HG03196 (cell line): ENCODE results near the gene DIP2C.

ENCODE experiments used
- ATAC-seq: cut with Tn5 transposase; IDR thresholded peaks from one replicate; pipeline ENCODE4 v1.9.1; 2021; ENCODE audit not compliant: unreplicated experiment

The DIP2C gene

GRCh38 chr10:677750-678661 is 11.5 kb downstream of the DIP2C start:
- no peak for ATAC-seq

- no peak for ATAC-seq
Measured at GRCh38 chr10:677038-677437, 12.4 kb downstream of the DIP2C start.

DNA sequence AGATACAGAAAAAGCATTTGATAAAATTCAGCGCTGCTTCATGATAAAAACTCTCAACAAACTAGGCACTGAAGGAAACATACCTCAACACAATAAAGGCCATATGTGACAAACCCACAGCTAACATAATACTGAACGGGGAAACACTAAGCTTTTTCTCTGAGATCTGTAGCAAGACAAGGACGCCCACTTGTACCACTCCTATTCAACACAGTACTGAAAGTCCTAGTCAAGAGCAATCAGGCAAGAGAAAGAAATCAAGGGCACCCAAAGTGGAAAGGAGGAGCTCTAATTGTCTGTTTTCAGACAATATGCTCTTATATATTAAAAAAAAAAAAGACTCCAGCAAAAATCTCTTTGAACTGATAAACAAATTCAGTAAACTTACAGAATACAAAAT is 13.3 kb downstream of the DIP2C start:
- no peak for ATAC-seq

DNA sequence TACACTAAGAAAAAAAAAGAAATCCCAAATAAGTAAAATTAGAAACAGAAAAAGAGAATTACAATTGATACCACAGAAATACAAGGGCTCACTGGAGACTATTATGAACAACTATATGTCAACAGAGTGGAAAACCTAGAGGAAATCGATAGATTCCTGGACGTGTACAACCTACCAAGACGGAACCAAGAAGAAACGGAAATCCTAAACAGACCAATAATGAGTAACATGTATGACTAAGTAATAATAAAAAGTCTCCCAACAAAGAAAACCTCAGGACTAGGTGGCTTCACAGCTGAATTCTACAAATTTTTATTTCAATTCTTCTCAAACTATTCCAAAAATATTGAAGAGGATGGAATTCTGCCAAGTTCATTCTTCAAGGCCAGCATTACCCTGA is 13.9 kb downstream of the DIP2C start:
- ATAC-seq = no peak

DNA sequence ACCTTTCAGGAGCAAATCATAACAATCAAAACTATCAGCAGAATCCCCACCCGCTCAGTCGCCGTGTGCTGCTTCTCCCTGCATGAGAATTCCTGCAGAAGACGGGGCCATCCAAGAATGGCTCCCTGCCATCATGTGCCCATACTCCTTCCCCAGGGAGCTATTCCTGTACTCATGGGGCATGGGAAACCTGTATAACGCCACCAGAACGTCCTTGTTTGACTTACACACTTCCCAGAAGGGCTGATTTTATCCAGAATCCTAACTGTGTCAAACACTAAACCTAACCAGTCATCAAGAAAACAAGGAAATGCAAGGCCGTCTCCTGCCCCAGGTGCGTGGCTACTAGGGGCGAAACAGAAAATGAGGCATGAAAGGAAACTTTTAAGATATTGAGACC is 16.0 kb downstream of the DIP2C start:
- ATAC-seq = no peak

GRCh38 chr10:672992-673391 is 16.5 kb downstream of the DIP2C start:
- no peak for ATAC-seq

- ATAC-seq = no peak
Measured at GRCh38 chr10:672203-672602, 17.3 kb downstream of the DIP2C start.

GRCh38 chr10:670990-671389 is 18.5 kb downstream of the DIP2C start:
- ATAC-seq = no peak

GRCh38 chr10:670038-670437 is 19.4 kb downstream of the DIP2C start:
- ATAC-seq = no peak

DNA sequence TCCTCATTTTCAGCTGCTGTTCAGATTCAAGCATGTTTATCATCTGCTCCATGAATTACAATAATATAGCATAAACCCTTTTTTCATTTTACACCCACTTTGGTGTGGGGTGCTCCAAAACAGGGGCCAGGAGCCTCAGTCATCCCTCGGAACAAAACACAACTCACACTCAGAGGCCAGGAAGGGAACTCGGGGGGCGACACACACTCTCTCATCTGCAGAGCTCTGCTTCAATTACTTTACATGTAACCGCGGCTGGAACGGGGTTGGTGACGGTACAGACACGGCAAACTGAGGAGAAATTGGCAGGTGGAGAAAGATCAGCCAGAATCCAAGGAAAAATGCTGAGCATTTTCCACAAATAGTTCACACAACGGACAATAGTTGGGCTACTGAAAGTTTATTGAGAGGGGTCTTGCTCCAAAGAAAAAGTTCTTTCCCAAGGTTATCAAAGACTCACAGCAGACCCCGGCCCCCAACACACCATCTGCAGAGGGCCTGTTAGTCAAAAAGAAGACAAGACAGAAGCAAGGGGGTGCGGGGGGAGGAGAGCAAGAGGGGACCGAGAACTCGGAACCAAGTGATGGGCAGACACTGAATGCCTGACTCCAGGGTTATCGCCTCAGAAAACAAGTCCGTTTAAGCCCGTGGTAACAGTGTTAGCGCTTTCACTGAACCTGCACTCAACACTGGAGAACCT is 20.5 kb downstream of the DIP2C start:
- ATAC-seq = no peak

GRCh38 chr10:667602-668143 is 21.8 kb downstream of the DIP2C start:
- no peak for ATAC-seq

DNA sequence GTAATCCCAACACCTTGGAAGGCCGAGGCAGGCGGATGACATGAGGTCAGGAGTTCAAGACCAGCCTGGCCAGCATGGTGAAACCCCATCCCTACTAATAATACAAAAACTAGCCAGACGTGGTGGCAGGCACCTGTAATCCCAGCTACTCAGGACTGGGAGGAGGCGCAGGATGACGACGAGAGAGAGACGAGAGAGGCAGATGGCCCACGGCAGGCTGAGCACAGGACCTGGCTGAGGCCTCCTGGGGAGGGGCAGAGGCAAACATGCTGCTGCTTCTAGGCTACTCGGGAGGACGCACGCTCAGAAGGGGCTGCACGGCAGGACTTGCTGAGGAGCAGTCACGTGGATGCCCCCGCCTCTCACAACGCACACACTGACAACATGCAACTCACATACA is 22.4 kb downstream of the DIP2C start:
- ATAC-seq = no peak

DNA sequence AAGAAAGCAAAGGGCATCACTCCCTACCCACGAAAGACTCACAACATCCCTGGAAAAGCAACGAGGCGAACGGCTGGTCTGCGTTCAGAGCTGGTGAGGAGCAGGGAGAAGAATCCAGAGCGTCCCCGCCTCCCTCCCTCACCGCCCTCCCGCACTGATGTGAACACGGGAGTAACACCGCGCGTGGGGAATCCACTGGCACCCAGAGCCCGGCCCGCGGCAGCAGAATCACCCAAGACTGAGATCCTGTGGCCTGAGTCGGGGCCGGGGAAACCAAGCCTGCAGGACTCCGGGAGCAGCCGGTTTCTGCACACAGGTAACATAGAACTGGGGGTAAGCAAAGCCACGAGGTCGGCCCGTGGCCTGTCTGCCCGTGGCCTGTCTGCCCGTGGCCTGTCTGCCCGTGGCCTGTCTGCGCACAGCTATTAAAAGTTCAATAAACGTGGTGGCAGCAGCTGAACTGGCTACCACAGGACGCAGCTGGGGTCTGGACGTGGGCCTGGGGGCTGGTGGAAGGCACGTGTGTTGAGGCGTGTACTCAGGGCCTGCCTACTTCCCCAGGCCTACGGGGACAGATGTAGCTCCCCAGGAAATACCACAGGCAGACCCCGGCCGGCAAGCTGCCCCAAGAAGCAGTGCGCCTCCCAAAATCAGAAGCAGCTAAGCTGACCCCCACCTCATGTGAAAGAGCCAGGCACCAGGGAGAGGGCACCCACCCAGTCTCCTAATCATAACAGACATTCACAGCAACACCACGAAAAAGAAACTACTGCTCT is 23.0 kb downstream of the DIP2C start:
- no peak for ATAC-seq

- no peak for ATAC-seq
Measured at GRCh38 chr10:665579-666091, 23.8 kb downstream of the DIP2C start.

DNA sequence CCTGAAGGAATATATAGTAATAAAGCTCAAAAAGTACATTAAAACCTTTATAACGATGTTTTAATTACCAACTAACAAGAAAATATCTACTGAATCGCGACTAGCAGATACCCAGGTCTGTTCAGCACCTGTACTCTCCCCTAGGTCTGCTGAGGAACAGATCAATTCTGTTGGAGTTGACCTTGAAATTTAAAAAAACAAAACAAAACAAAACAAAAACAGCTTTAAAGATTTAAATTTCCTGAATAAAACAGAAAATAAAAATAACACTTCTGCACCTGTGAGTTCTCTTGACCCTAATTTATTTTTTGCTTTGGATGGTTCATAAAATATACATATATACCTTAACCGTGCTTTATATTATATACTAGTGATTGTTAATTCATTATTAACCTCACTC is 24.6 kb downstream of the DIP2C start:
- ATAC-seq = no peak

GRCh38 chr10:664301-664700 is 25.2 kb downstream of the DIP2C start:
- no peak for ATAC-seq

- ATAC-seq = no peak
Measured at GRCh38 chr10:663831-664251, 25.6 kb downstream of the DIP2C start.

GRCh38 chr10:663466-663751 is 26.1 kb downstream of the DIP2C start:
- no peak for ATAC-seq

DNA sequence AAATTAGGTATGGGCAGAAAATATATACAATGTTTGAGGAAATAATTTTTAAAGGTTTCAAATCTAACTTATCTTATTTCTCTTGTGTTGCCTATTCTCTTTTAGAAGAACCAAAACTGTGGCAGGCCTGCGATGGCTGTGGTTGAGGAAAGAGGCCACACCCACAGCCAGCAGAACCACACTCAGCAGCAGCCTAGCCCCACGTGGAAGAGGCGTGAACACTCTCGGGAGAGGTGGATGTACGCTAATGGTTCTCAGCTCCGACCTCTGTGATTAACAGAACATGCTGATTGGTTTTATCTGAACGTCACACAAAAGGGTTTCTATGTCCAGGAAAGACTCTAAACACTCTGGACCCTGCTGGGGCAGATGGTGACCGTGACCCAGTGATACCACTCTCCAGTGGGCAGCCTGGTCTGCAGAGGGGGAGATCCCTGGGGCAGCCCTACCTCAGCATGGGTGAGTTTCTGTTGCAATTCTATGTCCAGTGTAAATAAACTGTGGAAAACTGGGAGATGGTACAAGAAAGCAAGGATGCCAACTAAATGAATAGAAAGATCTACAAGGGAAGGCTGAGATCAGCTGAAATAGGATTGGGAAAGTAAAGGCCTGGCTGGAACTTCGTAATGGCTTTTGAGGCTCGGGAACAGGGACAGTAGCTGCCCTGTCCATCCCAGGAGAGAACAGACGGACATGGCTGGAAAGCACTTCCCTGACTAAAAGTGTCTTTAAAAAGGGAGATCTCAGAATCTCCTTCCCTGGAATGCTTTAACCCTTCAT is 26.6 kb downstream of the DIP2C start:
- ATAC-seq = no peak

GRCh38 chr10:662223-662605 is 27.3 kb downstream of the DIP2C start:
- ATAC-seq = no peak
